Germinal center (tissue), 1 donor: ENCODE measurements around the gene ZNF783.
"Not testable (repeated sequence)": the region's sequence is repeated elsewhere in the genome, so short reads cannot be mapped to it uniquely, and the experiment has no call there.

Experiments
- DNase-seq: peaks from one replicate; pipeline ENCODE4 v3.0.0; 2012; ENCODE audit warnings: mixed read lengths, low spot score

Gene ZNF783

GRCh38 chr7:149330914-149331567, 69.0 kb downstream of the ZNF783 start:
- DNase-seq: no peak

- not testable (repeated sequence) for DNase-seq
These were observed 70.8 kb downstream of the ZNF783 start for GRCh38 chr7:149332602-149333320.

- no peak for DNase-seq
These were observed 71.3 kb downstream of the ZNF783 start for GRCh38 chr7:149333321-149333717.

GRCh38 chr7:149334219-149334618, 72.2 kb downstream of the ZNF783 start:
- no peak for DNase-seq
